Neural cell (in vitro differentiated cells): ENCODE measurements around the gene COL23A1. TPM values are rescaled to one million over a fixed set of nuclear protein-coding genes. Genes with fewer than 3 reads are reported as not detected.

Source experiments
- H2AFZ ChIP-seq: fragments of 200-600, 300-800 bp; sonication (generic), shearing (Covaris generic); 2 replicates; pipeline ENCODE4 v1.6.0; 2014; ENCODE audit warnings: low read depth, mild to moderate bottlenecking, antibody characterized with exemption, low read length, moderate library complexity
- H3F3A ChIP-seq: fragments of 200-600 bp; shearing (Covaris generic); 2 replicates; pipeline ENCODE4 v1.6.1; 2016; ENCODE audit warnings: mild to moderate bottlenecking, moderate library complexity, mixed read lengths, antibody characterized with exemption, low read length; ENCODE audit not compliant: insufficient read depth, poor library complexity, severe bottlenecking
- H3K27ac ChIP-seq: fragments of 200-600, 300-800 bp; sonication (generic), shearing (Covaris generic); 2 replicates; pipeline ENCODE4 v1.5.1; 2014; ENCODE audit warnings: mild to moderate bottlenecking, low read length, moderate library complexity
- H3K27me3 ChIP-seq: fragments of 300-800, 200-600 bp; sonication (generic), shearing (Covaris generic); 2 replicates; pipeline ENCODE4 v1.6.0; 2014; ENCODE audit warnings: mild to moderate bottlenecking, low read depth, low read length, moderate library complexity; ENCODE audit not compliant: insufficient read depth
- H3K36me3 ChIP-seq: fragments of 300-800, 200-600 bp; sonication (generic), shearing (Covaris generic); 2 replicates; pipeline ENCODE4 v1.5.1; 2014; ENCODE audit warnings: mild to moderate bottlenecking, antibody characterized with exemption, low read length, moderate library complexity; ENCODE audit not compliant: insufficient read depth
- H3K4me2 ChIP-seq: fragments of 300-800, 200-600 bp; sonication (generic), shearing (Covaris generic); 2 replicates; pipeline ENCODE4 v1.6.0; 2014; ENCODE audit warnings: mild to moderate bottlenecking, low read length
- H3K4me3 ChIP-seq: fragments of 300-800, 200-600 bp; sonication (generic), shearing (Covaris generic); 2 replicates; pipeline ENCODE4 v1.5.1; 2014; ENCODE audit warnings: mild to moderate bottlenecking, low read length, moderate library complexity
- H3K79me2 ChIP-seq: fragments of 200-600 bp; shearing (Covaris generic); replicated peaks from 2 replicates; pipeline ENCODE4 v1.6.0; 2014; ENCODE audit warnings: mild to moderate bottlenecking, low read length, moderate library complexity; ENCODE audit not compliant: insufficient read depth
- H3K9ac ChIP-seq: fragments of 300-800, 200-600 bp; sonication (generic), shearing (Covaris generic); 2 replicates; pipeline ENCODE4 v1.6.1; 2016; ENCODE audit warnings: mild to moderate bottlenecking, low read length, mixed read lengths
- H3K9me2 ChIP-seq: fragments of 200-600 bp; shearing (Covaris generic); 2 replicates; pipeline ENCODE4 v1.6.1; 2016; ENCODE audit warnings: mild to moderate bottlenecking, low read length, mixed read lengths; ENCODE audit not compliant: insufficient read depth
- H3K9me3 ChIP-seq: fragments of 200-600, 300-800 bp; sonication (generic), shearing (Covaris generic); 2 replicates; pipeline ENCODE4 v1.6.1; 2016; ENCODE audit warnings: mild to moderate bottlenecking, mixed run types, low read length, moderate library complexity, mixed read lengths
- H4K20me1 ChIP-seq: fragments of 200-600 bp; shearing (Covaris generic); 2 replicates; pipeline ENCODE4 v1.6.1; 2016; ENCODE audit warnings: mild to moderate bottlenecking, mixed run types; ENCODE audit not compliant: insufficient read depth
- CTCF ChIP-seq: fragments of 450-650 bp; IDR thresholded peaks from 2 replicates; pipeline ENCODE4 v1.5.1; 2014; ENCODE audit warnings: antibody characterized with exemption, mild to moderate bottlenecking, moderate library complexity; ENCODE audit not compliant: poor library complexity, severe bottlenecking
- EP300 ChIP-seq: fragments of 450-650 bp; conservative IDR thresholded peaks from 2 replicates; pipeline ENCODE4 v1.6.1; 2014; ENCODE audit warnings: antibody characterized with exemption, mild to moderate bottlenecking, moderate library complexity; ENCODE audit not compliant: poor library complexity, severe bottlenecking
- EZH2 ChIP-seq: fragments of 200-600, 300-800 bp; shearing (Covaris generic), sonication (generic); IDR thresholded peaks from 2 replicates; pipeline ENCODE4 v1.6.1; 2014; ENCODE audit warnings: antibody characterized with exemption, low read length, borderline replicate concordance, mild to moderate bottlenecking; ENCODE audit not compliant: insufficient read depth, poor library complexity, severe bottlenecking
- MXI1 ChIP-seq: fragments of 450-650 bp; conservative IDR thresholded peaks from 2 replicates; pipeline ENCODE4 v1.6.1; 2014; ENCODE audit warnings: antibody characterized with exemption, mild to moderate bottlenecking; ENCODE audit not compliant: poor library complexity, severe bottlenecking
- POLR2AphosphoS5 ChIP-seq: IDR thresholded peaks from 2 replicates; pipeline ENCODE4 v1.6.1; 2012
- RAD21 ChIP-seq: fragments of 450-650 bp; conservative IDR thresholded peaks from 2 replicates; pipeline ENCODE4 v1.6.1; 2014; ENCODE audit warnings: antibody characterized with exemption, mild to moderate bottlenecking, moderate library complexity
- REST ChIP-seq: IDR thresholded peaks from 2 replicates; pipeline ENCODE4 v1.6.1; 2012; ENCODE audit warnings: borderline replicate concordance
- SMC3 ChIP-seq: fragments of 450-650 bp; conservative IDR thresholded peaks from 2 replicates; pipeline ENCODE4 v1.6.1; 2014; ENCODE audit warnings: antibody characterized with exemption, mild to moderate bottlenecking, moderate library complexity; ENCODE audit not compliant: poor library complexity
- TAF1 ChIP-seq: IDR thresholded peaks from 2 replicates; pipeline ENCODE4 v1.6.1; 2012; ENCODE audit warnings: low read depth
- polyA plus RNA-seq: library from polyadenylated mRNA; depleted of rRNA; stranded (reverse); fragments of >200 nt; gene quantifications from 2 replicates; pipeline ENCODE4 v1.2.3, GENCODE V29; 2014

The COL23A1 gene
- polyA plus RNA-seq, 1 donor from 2014 or later: not detected

GRCh38 chr5:178627259-178627598 lies 37.0 kb upstream of the COL23A1 start:
- H3K4me2 ChIP-seq: no peak overlapping the region
- H3K9me3 ChIP-seq: no peaks in the 10 kb centered on the region
- peaks cover 8% of the 10 kb centered on the region for H4K20me1 ChIP-seq
- H3K27ac ChIP-seq: peak overlapping the region; percentile 59
- H3K4me3 ChIP-seq: peak overlapping the region; percentile 93
- peaks cover 5% of the 10 kb centered on the region for H3F3A ChIP-seq
- peaks cover 37% of the 10 kb centered on the region for H3K79me2 ChIP-seq
- H3K9ac ChIP-seq: peak overlapping the region; percentile 64
- H3K27me3 ChIP-seq: no peaks in the 10 kb centered on the region
- no peaks in the 10 kb centered on the region for H3K9me2 ChIP-seq
- H3K36me3 ChIP-seq: no peaks in the 10 kb centered on the region
- peak overlapping the region; percentile 100 for H2AFZ ChIP-seq
- no peak for TF ChIP-seq CTCF
- no peak for TF ChIP-seq EP300
- no peak for TF ChIP-seq RAD21
- no peak for TF ChIP-seq POLR2AphosphoS5
- no peak for TF ChIP-seq REST
- TF ChIP-seq MXI1: no peak
- no peak for TF ChIP-seq EZH2

- H3K9me3 ChIP-seq: no peaks in the 10 kb centered on the region
- H3K27me3 ChIP-seq: no peaks in the 10 kb centered on the region
- H3K4me2 ChIP-seq: peak within 1 kb of the TSS; percentile 66
- peaks cover 5% of the 10 kb centered on the region for H3F3A ChIP-seq
- H3K4me3 ChIP-seq: peak within 1 kb of the TSS; percentile 93
- TF ChIP-seq SMC3 (peak; percentile 48), MXI1 (peak; percentile 79), TAF1 (peak; percentile 95), POLR2AphosphoS5 (peak; percentile 95), RAD21 (peak; percentile 23), EP300 (peak; percentile 56), EZH2 (no peak), CTCF (no peak), REST (peak; percentile 85)
- no peaks in the 10 kb centered on the region for H3K9me2 ChIP-seq
- H3K9ac ChIP-seq: peak within 1 kb of the TSS; percentile 97
- H2AFZ ChIP-seq: peak within 1 kb of the TSS; percentile 100
- H3K27ac ChIP-seq: peak within 1 kb of the TSS; percentile 95
- H3K79me2 ChIP-seq: peaks cover 42% of the 10 kb centered on the region
- H3K36me3 ChIP-seq: no peaks in the 10 kb centered on the region
- H4K20me1 ChIP-seq: peaks cover 8% of the 10 kb centered on the region
Measured at GRCh38 chr5:178626484-178627258, 36.5 kb upstream of the COL23A1 start, which contains the start of gene CLK4. TSS of gene CLK4 (minus strand) at chr5:178627050. CDS start at chr5:178623416, 3,634 bp downstream.
